IPS-18a (cell line): ENCODE data around the gene CSNK1G1.
"Not testable (repeated sequence)": the region's sequence is repeated elsewhere in the genome, so short reads cannot be mapped to it uniquely, and the experiment has no call there.

Experiments
- H3K27ac ChIP-seq: one replicate; pipeline ENCODE4 v1.5.1; 2013; ENCODE audit warnings: low read length
- H3K27me3 ChIP-seq: one replicate; pipeline ENCODE4 v1.6.1; 2013; ENCODE audit warnings: mild to moderate bottlenecking, low read length; ENCODE audit not compliant: control insufficient read depth, insufficient read depth
- H3K36me3 ChIP-seq: one replicate; pipeline ENCODE4 v1.6.1; 2013; ENCODE audit warnings: low read depth, low read length; ENCODE audit not compliant: control insufficient read depth
- H3K4me1 ChIP-seq: one replicate; pipeline ENCODE4 v1.6.1; 2013; ENCODE audit warnings: low read depth, low read length; ENCODE audit not compliant: control insufficient read depth
- H3K4me3 ChIP-seq: one replicate; pipeline ENCODE4 v1.5.1; 2013; ENCODE audit warnings: low read length
- H3K9ac ChIP-seq: one replicate; pipeline ENCODE4 v1.6.1; 2013; ENCODE audit warnings: mild to moderate bottlenecking, low read length, moderate library complexity
- H3K9me3 ChIP-seq: one replicate; pipeline ENCODE4 v1.6.1; 2013; ENCODE audit warnings: low read depth, low read length; ENCODE audit not compliant: control insufficient read depth

Gene CSNK1G1

DNA sequence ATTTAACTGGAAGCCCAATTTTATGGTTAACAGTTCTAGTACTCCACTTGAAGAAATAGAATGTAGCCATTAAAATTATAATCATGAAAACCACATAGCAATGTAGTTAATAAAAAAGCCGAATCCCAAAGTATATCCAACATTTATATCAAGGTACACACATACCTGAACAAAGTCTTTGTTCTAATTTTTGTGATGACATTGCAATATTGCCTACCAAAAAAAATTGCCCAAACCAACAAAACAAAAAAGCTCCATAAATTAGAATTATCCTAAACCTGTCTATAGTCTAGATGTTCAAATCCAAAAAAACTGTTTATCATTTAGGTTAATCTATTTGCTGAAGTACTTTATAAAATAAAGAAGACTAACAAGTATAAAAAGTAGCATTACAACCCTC, 70.8 kb downstream of the CSNK1G1 start:
- H3K9me3 ChIP-seq: no peaks in the 10 kb centered on the region
- no peaks in the 10 kb centered on the region for H3K36me3 ChIP-seq
- H3K4me1 ChIP-seq: peaks cover 6% of the 10 kb centered on the region
- no peaks in the 10 kb centered on the region for H3K27me3 ChIP-seq
- H3K4me3 ChIP-seq: no peak overlapping the region
- H3K27ac ChIP-seq: no peak overlapping the region
- no peak overlapping the region for H3K9ac ChIP-seq

DNA sequence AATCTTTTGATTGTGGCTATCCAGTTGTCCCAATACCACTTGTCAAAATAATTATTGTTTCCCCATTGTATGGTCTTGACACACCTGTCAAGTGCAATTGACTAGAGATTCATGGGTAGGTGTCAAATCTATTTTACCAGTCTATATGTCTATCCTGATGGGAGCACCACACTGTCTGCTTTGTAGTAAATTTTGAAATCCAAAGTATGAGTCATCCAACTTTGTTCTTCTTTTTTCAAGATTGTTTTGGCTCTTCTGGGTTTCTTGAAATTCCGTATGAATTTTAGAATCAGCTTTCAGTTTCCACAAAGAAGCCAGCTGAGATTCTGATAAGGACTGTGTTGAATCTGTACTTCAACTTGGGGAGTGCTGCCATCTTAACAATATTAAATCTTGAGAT, 71.9 kb downstream of the CSNK1G1 start:
- Histone ChIP-seq H3K27ac (no peak overlapping the region), H3K4me3 (no peak overlapping the region), H3K9me3 (no peaks in the 10 kb centered on the region), H3K4me1 (peaks cover 6% of the 10 kb centered on the region), H3K27me3 (no peaks in the 10 kb centered on the region), H3K9ac (no peak overlapping the region), H3K36me3 (no peaks in the 10 kb centered on the region)

DNA sequence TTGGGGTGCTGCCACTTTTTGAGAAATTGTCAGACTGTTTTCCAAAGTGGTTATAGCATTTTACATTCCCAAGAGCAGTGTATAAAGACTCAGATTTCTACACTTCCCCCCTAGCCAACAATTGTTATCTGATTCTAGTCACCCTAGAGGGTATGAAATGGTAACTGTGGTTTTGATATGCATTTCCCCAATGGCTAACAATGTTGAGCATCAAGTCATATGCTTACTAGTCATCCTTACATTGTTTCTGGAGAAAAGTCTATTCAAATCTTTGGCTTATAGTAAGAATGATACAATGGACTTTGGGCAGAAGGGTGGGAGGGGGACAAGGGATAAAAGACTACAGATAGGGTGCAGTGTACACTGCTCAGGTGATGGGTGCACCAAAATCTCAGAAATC, 73.3 kb downstream of the CSNK1G1 start:
- Histone ChIP-seq H3K27ac (no peak overlapping the region), H3K36me3 (no peaks in the 10 kb centered on the region), H3K27me3 (no peaks in the 10 kb centered on the region), H3K9ac (no peak overlapping the region), H3K9me3 (no peaks in the 10 kb centered on the region), H3K4me3 (no peak overlapping the region), H3K4me1 (peaks cover 6% of the 10 kb centered on the region)

DNA sequence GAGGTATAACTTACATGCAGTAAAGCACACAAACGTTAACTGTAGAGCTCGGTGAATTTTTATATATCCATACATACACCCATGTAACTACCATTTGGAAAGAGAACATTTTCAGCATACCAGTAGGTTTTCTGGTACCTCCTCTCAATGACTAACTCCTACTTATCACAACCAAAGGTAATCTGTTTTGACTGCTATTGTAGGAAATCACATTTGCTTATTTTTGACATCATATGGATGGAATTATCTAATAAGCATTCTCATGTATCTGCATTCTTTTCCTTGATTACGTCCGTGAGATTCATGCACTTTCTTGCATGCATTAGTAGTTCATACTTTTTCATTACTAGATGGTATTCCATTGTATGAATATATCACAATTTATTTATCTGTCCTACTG, 76.8 kb downstream of the CSNK1G1 start:
- Histone ChIP-seq H3K4me1 (no peaks in the 10 kb centered on the region), H3K27me3 (no peaks in the 10 kb centered on the region), H3K9ac (no peak overlapping the region), H3K36me3 (no peaks in the 10 kb centered on the region), H3K4me3 (no peak overlapping the region), H3K27ac (no peak overlapping the region), H3K9me3 (no peaks in the 10 kb centered on the region)

DNA sequence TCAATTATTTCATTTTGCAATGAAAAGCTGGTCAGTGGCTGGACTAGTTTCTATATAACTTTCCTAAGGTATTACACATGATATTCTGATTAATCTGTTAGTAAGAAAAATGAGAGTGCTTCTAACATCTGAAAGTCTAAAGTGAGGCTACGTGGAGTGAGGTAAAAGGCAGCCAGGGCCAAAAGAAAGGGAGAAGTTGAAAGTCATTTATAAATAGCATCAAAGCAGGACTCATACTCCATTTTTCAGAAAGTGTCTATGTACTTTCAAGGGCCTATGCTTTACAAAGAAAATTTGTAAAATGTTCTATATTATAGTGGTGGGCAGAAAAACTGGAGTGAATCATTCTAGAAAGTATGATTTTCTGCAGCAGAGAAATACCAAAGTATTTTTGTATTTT, 80.0 kb downstream of the CSNK1G1 start:
- no peak overlapping the region for H3K4me3 ChIP-seq
- no peaks in the 10 kb centered on the region for H3K4me1 ChIP-seq
- H3K9ac ChIP-seq: no peak overlapping the region
- no peaks in the 10 kb centered on the region for H3K36me3 ChIP-seq
- H3K9me3 ChIP-seq: no peaks in the 10 kb centered on the region
- no peaks in the 10 kb centered on the region for H3K27me3 ChIP-seq
- no peak overlapping the region for H3K27ac ChIP-seq

DNA sequence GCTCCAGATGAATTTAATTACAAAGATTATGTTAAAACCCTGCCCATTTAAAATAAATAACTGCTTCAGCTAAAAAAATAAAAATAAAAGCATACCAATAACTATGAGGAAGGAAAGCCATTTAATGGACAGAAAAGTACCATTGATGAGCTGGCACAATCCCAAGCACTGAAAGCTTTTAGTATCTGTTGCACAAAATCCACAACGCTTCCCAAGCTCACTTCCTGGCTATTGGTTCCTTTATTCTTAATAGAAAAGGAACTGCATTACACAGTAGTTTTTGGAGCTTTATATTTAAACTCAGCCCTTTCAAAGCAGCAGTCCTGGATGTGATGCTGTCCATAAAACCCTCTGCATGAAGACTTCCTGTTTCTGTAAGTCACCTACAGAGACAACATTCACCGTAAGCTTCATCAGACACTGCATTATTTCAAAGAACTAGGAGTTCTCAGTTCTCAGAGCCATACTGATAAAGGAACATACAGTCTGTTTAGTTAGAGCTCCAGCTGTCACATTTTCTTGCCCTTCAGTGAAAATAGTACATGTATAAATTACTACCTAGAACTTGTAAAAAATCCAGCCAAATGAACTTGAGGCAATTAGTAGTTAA, 81.5 kb downstream of the CSNK1G1 start:
- no peak overlapping the region for H3K4me3 ChIP-seq
- H3K27ac ChIP-seq: no peak overlapping the region
- no peak overlapping the region for H3K9ac ChIP-seq

DNA sequence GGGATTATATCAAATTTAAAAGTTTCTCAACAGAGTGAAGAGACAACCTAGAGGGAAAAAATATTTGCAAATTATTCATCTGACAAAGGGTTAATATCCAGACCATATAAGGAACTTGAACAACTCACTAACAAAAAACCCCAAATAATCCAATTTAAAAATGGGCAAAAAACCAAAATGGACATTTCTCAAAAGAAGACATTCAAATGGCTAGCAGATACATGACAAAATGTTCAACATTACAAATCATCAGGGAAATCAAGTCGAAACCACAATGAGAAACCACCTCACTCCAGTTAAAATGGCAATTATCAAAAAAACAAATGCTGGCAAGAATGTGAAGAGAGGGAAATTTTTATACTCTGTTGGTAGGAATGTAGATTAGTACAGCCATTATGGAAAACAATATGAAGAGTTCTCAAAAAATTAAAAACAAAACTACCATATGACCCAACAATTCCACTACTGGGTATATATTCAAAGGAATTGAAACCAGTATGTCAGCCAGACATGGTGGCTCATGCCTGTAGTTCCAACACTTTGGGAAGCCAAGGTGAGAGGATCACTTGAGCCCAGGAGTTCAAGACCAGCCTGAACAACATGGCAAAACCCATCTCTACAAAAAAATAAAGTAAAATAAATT, 88.5 kb downstream of the CSNK1G1 start:
- Histone ChIP-seq H3K27ac (no peak overlapping the region), H3K9me3 (no peaks in the 10 kb centered on the region), H3K36me3 (no peaks in the 10 kb centered on the region), H3K4me1 (no peaks in the 10 kb centered on the region), H3K4me3 (no peak overlapping the region), H3K27me3 (no peaks in the 10 kb centered on the region), H3K9ac (no peak overlapping the region)

More for the DNA sequence above, 81.5 kb downstream of the CSNK1G1 start:
- Histone ChIP-seq H3K4me1 (no peaks in the 10 kb centered on the region), H3K27me3 (no peaks in the 10 kb centered on the region), H3K36me3 (no peaks in the 10 kb centered on the region), H3K9me3 (no peaks in the 10 kb centered on the region)

DNA sequence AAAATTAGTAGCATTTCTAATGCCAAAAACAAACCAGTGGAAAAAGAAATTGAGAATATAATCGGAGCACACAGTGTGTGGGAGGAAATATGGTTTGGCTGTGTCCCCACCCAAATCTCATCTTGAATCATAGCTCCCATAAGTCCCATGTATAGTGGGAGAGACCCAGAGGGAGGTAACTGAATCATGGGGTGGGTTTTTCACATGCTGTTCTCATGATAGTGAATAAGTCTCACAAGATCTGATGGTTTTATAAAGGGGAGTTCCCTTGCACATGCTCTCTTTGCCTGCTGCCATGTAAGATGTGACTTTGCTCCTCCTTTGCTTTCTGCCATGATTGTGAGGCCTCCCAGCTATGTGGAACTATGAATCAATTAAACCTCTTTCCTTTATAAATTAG, 90.8 kb downstream of the CSNK1G1 start:
- not testable (repeated sequence) for H3K4me1 ChIP-seq, H3K9ac ChIP-seq, H3K27me3 ChIP-seq, H3K4me3 ChIP-seq, H3K27ac ChIP-seq, H3K36me3 ChIP-seq, H3K9me3 ChIP-seq

DNA sequence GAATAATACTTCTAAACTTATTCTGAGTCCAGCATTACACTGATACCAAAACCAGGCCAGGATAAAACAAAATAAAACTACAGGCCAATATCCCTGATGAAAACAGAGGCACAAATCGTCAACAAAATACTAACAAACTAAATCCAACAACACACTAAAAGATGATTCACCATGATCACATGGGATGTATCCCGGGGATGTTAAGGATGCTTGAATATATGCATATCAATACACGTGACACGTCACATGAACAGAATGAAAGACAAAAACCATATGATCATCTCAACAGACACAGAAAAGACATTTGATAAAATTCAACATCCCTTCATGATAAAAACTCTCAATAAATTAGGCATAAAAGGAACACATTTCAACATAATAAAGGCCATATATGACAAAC, 91.5 kb downstream of the CSNK1G1 start:
- H3K27ac ChIP-seq: no peak overlapping the region
- no peak overlapping the region for H3K9ac ChIP-seq
- no peaks in the 10 kb centered on the region for H3K27me3 ChIP-seq
- H3K36me3 ChIP-seq: no peaks in the 10 kb centered on the region
- H3K4me3 ChIP-seq: no peak overlapping the region
- no peaks in the 10 kb centered on the region for H3K4me1 ChIP-seq
- no peaks in the 10 kb centered on the region for H3K9me3 ChIP-seq

DNA sequence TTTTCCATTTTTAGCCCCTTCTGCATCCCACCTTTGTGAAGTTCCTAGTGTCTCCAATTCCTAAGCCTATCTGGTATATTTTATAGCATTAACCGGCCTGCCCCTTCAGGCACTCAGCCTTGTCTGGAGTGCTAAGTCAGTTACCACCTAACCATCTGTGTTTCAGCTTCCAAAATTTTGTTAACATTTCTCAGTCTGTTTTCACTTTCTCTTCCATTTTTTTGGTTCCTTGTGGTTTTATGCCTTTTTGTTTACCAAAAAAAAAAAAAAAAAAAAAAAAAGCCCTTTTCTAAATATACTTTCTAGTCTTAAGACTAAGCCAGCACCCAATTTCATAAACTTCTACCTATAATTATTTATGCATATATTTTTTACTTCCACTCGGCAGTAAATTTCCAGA, 92.4 kb downstream of the CSNK1G1 start:
- Histone ChIP-seq H3K4me3 (no peak overlapping the region), H3K27ac (no peak overlapping the region), H3K9ac (no peak overlapping the region), H3K36me3 (no peaks in the 10 kb centered on the region), H3K4me1 (no peaks in the 10 kb centered on the region), H3K27me3 (no peaks in the 10 kb centered on the region), H3K9me3 (no peaks in the 10 kb centered on the region)

DNA sequence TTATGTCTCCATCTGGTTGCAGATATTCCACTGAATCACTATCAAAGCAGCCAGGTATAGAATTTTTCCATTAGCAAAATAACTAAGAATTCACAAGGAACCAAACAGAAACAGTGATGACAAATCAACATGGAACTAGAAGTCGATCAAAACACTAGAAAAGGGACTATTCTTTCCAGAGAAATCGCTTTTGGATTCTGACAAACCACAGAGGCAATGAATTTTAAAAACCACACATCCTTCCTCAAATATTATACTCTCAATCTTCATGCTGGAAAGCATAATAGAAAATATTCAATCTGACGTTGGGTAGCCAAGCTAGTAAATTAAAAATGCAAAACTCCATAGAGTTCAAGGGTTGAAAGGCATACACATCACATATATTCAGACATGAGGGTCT, 99.9 kb downstream of the CSNK1G1 start:
- Histone ChIP-seq H3K27ac (no peak overlapping the region), H3K27me3 (no peaks in the 10 kb centered on the region), H3K9me3 (no peaks in the 10 kb centered on the region), H3K4me3 (no peak overlapping the region), H3K4me1 (peaks cover 6% of the 10 kb centered on the region), H3K36me3 (no peaks in the 10 kb centered on the region), H3K9ac (no peak overlapping the region)

DNA sequence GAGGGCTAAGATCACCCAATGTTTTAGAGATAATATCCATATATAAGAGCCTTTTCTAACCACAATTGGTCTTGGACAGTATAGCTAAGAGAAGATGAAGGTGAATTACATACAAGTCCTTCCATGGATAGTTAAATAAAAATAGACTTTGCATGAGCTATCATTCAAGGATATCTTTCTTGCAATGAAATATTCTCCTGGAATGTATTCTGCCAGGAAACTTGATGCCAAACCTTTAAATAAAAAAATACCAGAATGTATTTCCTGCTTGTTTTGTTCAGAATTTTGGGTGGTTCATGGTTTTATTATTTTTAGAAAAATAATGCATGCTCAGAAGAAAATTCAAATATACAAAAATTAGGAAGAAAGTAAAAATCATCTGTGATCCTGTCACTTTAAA, 104.3 kb downstream of the CSNK1G1 start:
- no peak overlapping the region for H3K27ac ChIP-seq
- H3K9ac ChIP-seq: no peak overlapping the region
- no peak overlapping the region for H3K4me3 ChIP-seq
- no peaks in the 10 kb centered on the region for H3K27me3 ChIP-seq
- peaks cover 24% of the 10 kb centered on the region for H3K4me1 ChIP-seq
- no peaks in the 10 kb centered on the region for H3K9me3 ChIP-seq
- H3K36me3 ChIP-seq: no peaks in the 10 kb centered on the region
